ENCODE data around the gene SRM.
"Not testable (repeated sequence)": the region's sequence is repeated elsewhere in the genome, so short reads cannot be mapped to it uniquely, and the experiment has no call there.

The SRM gene

DNA sequence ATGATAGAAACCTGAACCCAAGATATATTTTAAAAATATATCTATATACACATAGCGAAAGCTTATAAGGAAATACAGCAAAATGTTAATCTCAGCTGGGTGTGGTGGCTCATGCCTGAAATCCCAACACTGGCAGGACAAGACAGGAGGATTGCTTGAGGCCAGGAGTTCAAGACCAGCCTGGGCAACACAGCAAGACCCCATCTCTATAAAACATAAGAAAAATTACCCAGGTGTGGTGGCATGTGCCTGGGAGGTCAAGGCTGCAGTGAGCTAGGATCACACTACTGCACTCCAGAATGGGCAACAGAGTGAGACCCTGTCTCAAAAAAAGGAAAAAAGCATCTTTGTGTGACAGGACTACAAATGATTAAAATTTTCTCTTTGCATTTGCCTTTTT lies 6.0 kb upstream of the SRM start:
- peaks cover 11% of the 10 kb centered on the region for H3K4me1 ChIP-seq (ENCODE audit: insufficient read depth, low read length)
- H2AFZ ChIP-seq (ENCODE audit: low read depth, low read length) = no peak overlapping the region
- H3K27ac ChIP-seq (ENCODE audit: low read length) = no peak overlapping the region
- no peak overlapping the region for H3K4me2 ChIP-seq (ENCODE audit: insufficient read depth, low read length)
- no peaks in the 10 kb centered on the region for H3K9me3 ChIP-seq (ENCODE audit: insufficient read depth, low read length, severe bottlenecking)
- DNase-seq (no peak), ATAC-seq (ENCODE audit: insufficient read depth, low read depth) (no peak)
- H3K79me2 ChIP-seq (ENCODE audit: insufficient read depth, low read length) = peaks cover 10% of the 10 kb centered on the region; the same call in 1 of the 2 replicates
- TF ChIP-seq, protein P1, sequence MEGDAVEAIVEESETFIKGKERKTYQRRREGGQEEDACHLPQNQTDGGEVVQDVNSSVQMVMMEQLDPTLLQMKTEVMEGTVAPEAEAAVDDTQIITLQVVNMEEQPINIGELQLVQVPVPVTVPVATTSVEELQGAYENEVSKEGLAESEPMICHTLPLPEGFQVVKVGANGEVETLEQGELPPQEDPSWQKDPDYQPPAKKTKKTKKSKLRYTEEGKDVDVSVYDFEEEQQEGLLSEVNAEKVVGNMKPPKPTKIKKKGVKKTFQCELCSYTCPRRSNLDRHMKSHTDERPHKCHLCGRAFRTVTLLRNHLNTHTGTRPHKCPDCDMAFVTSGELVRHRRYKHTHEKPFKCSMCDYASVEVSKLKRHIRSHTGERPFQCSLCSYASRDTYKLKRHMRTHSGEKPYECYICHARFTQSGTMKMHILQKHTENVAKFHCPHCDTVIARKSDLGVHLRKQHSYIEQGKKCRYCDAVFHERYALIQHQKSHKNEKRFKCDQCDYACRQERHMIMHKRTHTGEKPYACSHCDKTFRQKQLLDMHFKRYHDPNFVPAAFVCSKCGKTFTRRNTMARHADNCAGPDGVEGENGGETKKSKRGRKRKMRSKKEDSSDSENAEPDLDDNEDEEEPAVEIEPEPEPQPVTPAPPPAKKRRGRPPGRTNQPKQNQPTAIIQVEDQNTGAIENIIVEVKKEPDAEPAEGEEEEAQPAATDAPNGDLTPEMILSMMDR (IDR thresholded peaks at IDR 0.05; ENCODE audit: borderline replicate concordance, extremely low read depth, low read length, poor library complexity, severe bottlenecking) = no peak
- TF ChIP-seq EZH2 (IDR thresholded peaks at IDR 0.05; ENCODE audit: borderline replicate concordance, low read depth, low read length, severe bottlenecking) = no peak
- peaks cover 66% of the 10 kb centered on the region for H3K36me3 ChIP-seq (ENCODE audit: insufficient read depth, low read length)
- peaks cover 5% of the 10 kb centered on the region; the same call in 1 of the 2 replicates for H4K20me1 ChIP-seq (ENCODE audit: insufficient read depth, low read length)
- no peak overlapping the region for H3K9ac ChIP-seq (ENCODE audit: low read depth, low read length)
- H3K4me3 ChIP-seq (ENCODE audit: low read depth in 1 of 2, low read length in 2 of 2) = no peak overlapping the region
- no peaks in the 10 kb centered on the region for H3K27me3 ChIP-seq (ENCODE audit: insufficient read depth, low read length, poor library complexity)

DNA sequence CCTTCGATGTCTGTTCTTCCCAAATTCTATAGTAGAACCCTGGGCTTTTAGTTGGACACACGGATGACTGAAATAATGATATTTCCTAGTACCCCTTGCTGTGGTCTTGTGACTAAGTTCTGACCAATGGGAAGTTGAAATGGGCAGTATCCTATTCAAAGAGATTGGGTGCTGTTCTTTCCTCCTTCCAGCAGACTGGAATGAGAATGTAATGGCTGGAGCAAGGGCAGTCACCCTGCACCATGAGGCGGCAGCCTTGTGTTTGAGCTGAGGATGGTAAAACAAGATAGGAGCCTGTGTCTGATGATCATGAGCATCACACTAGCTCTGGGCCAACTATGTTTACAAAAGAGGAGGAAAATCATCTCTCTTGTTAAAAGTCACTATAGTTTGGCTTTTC lies 5.1 kb upstream of the SRM start:
- TF ChIP-seq, protein P1 (IDR thresholded peaks at IDR 0.05; ENCODE audit: borderline replicate concordance, extremely low read depth, low read length, poor library complexity, severe bottlenecking) = no peak
- TF ChIP-seq EZH2 (IDR thresholded peaks at IDR 0.05; ENCODE audit: borderline replicate concordance, low read depth, low read length, severe bottlenecking) = no peak
- Histone ChIP-seq H3K27me3 (ENCODE audit: insufficient read depth, low read length, poor library complexity) (no peaks in the 10 kb centered on the region), H3K79me2 (ENCODE audit: insufficient read depth, low read length) (peaks cover 17% of the 10 kb centered on the region), H3K36me3 (ENCODE audit: insufficient read depth, low read length) (peaks cover 58% of the 10 kb centered on the region), H3K9ac (ENCODE audit: low read depth, low read length) (no peak overlapping the region), H4K20me1 (ENCODE audit: insufficient read depth, low read length) (peaks cover 5% of the 10 kb centered on the region; the same call in 1 of the 2 replicates), H3K4me3 (ENCODE audit: low read depth in 1 of 2, low read length in 2 of 2) (no peak overlapping the region), H3K4me2 (ENCODE audit: insufficient read depth, low read length) (no peak overlapping the region), H3K9me3 (ENCODE audit: insufficient read depth, low read length, severe bottlenecking) (no peaks in the 10 kb centered on the region), H3K27ac (ENCODE audit: low read length) (no peak overlapping the region), H2AFZ (ENCODE audit: low read depth, low read length) (no peak overlapping the region), H3K4me1 (ENCODE audit: insufficient read depth, low read length) (peaks cover 16% of the 10 kb centered on the region)
- DNase-seq (no peak), ATAC-seq (ENCODE audit: insufficient read depth, low read depth) (no peak)

DNA sequence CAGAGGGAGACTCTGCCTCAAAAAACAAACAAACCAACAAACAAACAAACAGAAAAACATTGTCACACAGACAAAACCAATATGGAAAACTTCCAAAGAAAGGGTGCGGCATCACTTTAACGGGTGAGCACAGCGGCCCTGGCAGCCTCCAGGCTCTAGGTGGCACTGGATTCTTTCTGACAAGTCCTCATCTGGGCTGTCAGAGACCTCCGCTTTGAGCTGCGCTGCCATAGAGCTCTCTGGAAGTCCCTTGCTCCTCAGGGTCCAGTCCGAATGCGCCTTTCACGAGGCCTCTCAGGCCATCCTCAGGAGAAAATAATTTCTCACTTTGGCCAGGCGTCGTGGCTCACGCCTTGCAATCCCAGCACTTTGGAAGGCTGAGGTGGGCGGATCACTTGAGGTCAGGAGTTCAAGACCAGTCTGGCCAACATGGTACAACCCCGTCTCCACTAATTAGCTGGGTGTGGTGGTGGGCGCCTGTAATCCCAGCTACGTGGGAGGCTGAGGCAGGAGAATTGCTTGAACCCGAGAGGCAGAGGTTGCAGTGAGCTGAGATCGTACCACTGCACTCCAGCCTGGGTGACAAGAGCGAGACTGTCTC lies 4.2 kb upstream of the SRM start:
- ATAC-seq (ENCODE audit: insufficient read depth, low read depth); H3K27me3 ChIP-seq (ENCODE audit: insufficient read depth, low read length, poor library complexity); H3K27ac ChIP-seq (ENCODE audit: low read length); H3K4me2 ChIP-seq (ENCODE audit: insufficient read depth, low read length); H3K9me3 ChIP-seq (ENCODE audit: insufficient read depth, low read length, severe bottlenecking); H4K20me1 ChIP-seq (ENCODE audit: insufficient read depth, low read length); H3K9ac ChIP-seq (ENCODE audit: low read depth, low read length); H3K4me3 ChIP-seq (ENCODE audit: low read depth in 1 of 2, low read length in 2 of 2); H2AFZ ChIP-seq (ENCODE audit: low read depth, low read length): not testable (repeated sequence)
- Histone ChIP-seq H3K79me2 (ENCODE audit: insufficient read depth, low read length) (peaks cover 24% of the 10 kb centered on the region), H3K4me1 (ENCODE audit: insufficient read depth, low read length) (peaks cover 19% of the 10 kb centered on the region), H3K36me3 (ENCODE audit: insufficient read depth, low read length) (peaks cover 50% of the 10 kb centered on the region)
- DNase-seq = peak; percentile 39
- TF ChIP-seq, protein P1 (IDR thresholded peaks at IDR 0.05; ENCODE audit: borderline replicate concordance, extremely low read depth, low read length, poor library complexity, severe bottlenecking) = peak; percentile 57
